Activated naive CD4-positive, alpha-beta T cell treated with Interleukin-2 at 50 U/mL for 16 hours (primary cell): ENCODE data around the gene NOP16.

Experiments used
- DNase-seq: peaks from one replicate; pipeline ENCODE4 v3.0.0-alpha.2; 2020

The NOP16 gene

DNA sequence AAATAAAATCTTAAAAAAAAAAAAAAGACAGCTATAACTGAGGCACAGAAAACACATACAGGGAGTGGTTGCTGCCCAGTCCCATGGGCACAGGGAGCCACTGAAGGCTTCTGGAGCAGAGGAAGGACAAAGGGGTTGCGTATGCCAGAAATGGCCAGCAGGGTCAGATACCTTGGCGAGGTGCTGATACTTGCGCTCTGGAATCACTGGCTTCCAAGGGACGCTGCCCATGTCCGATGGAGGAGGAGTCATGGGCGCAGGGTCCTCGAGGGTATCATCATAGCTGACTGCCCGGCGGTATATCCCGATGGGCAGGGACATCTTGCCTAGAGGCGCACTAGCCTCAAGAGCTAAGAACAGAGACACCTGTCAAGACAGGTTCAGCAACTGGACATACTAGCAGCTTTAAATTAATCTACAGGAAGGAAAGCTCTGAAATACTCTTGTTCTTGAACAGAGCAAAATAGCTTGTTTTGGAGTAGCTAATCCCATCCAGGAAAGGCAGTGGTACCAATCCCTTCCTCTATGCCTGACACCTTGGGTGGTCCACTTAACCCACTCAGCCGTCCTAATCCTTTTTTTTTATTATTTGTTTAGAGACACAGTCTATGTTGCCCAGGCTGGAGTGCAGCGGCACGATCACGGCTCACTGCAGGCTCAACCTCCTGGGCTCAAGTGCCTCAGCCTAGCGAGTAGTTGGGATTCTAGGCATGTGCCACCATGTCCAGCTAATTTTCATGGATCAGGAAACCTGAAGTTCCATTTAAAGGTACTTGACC is 32.8 kb downstream of the NOP16 start:
- DNase-seq, result no peak

DNA sequence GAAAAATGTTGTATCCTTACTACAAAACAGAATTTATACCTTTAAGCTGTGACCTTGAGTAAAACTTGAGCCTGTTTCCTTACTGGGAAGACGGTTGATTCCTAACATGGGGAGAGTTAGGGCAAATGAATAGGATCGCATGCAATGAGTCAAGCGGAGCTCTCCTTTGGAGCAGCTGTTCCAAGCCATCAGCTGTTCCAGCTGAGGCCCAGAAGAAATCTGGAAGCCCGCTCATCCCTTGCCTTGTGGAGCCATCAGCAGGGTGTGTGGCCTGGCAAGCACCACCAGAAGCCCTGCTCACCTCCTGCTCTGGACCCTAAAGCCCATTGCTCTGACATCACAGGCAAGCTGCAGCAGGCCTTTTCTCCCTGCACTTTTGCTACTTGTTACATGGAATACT is 34.9 kb downstream of the NOP16 start:
- DNase-seq, result no peak

DNA sequence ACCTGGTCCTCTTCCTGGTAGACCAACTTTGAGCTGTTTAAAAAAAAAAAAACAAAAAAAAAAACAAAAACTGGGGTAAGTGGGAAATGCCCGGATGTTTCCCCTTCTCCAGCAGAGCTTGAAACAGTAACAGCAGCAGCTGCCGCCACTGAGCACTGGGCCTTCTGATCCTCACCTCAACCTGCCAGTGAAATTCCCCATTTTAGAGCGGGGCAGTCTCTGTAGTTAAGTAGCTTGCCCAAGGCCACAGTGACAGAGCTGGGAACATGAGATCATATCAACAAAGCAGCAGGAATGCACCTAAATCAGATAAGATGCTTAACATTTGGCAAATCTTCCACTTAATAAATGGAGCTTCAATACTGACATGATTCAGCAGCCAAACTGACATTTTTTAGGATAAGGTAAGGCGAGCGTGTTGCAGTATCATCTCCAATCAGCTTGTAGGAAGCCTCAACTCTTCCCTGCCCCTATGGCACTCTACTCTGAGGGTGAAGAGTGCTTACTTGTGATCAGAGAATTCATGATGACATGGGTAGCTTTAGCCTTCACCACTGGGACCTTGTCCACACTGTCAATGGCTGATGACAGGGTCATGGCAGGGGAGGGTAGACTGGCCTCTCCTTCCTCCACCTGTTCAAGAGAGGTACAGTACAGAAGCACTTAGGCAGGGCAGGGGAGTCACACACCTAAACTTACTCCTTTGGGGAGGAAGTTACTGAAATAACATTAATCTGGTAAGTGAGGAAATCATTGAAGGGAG is 36.1 kb downstream of the NOP16 start:
- DNase-seq, result no peak

DNA sequence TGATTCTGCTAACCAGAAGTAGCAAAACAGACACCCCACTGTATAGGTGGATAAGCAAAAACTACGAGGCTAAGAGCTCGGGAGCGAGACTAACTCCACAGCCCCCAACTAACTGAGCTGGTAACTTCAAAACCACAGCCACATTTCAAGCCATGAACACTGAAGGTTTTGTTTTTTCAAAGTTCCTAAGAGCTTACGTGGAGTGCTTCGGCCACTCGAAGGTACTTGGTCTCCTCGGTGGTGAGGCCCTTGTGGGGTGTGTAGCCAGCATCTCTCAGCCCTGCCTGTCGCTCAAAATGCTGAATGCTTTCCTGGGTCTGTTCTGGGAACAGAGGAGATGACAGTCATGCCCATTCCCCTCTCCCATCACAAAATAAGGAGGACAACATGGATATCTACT is 38.0 kb downstream of the NOP16 start:
- DNase-seq, result no peak

DNA sequence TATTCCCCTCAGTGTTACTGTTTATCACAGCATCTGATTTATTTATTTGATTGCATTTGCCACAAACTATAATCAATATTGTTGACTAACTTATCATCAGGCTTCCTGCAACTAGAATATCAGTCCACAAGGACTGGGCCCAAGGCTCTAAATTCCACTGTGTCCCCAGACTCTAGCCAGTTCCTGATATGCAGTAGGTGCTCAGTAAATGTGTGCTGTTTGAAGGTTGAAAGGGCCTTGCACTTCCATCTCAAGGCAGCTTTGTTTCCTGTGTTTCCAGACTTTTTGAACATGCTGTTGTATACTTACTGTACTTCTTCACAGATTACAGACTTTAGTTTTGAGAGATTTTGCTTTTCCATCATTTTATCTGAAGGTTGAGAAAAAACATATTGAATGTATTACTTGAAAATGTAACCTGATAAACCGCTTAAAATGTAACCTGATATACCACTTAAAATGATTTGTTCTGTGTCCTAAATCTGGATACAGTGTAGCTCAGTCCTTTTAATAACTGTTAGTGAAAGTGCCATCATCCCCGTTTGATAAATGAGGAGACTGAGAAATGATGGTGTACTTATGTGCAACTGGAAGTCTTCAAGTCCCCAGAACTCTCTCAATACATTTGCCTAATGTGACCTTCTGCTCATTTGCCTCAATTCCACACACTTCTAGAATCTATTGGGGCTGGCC is 45.5 kb downstream of the NOP16 start:
- no peak for DNase-seq

DNA sequence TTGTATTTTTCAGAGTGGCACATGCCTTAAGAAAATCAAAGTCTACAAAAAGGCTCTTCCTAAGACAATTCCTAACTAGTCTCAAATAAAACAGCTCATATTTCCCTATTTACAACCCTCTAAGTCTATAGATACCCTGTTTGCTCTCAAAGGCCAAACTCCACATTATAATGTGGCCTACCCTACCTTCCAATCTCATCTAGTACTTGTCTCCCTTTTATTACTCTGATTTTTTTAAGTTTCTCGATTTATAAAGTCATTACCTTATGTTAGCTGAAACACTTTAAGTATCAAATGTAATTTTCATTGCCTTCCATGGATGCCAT is 46.3 kb downstream of the NOP16 start:
- DNase-seq, result no peak

DNA sequence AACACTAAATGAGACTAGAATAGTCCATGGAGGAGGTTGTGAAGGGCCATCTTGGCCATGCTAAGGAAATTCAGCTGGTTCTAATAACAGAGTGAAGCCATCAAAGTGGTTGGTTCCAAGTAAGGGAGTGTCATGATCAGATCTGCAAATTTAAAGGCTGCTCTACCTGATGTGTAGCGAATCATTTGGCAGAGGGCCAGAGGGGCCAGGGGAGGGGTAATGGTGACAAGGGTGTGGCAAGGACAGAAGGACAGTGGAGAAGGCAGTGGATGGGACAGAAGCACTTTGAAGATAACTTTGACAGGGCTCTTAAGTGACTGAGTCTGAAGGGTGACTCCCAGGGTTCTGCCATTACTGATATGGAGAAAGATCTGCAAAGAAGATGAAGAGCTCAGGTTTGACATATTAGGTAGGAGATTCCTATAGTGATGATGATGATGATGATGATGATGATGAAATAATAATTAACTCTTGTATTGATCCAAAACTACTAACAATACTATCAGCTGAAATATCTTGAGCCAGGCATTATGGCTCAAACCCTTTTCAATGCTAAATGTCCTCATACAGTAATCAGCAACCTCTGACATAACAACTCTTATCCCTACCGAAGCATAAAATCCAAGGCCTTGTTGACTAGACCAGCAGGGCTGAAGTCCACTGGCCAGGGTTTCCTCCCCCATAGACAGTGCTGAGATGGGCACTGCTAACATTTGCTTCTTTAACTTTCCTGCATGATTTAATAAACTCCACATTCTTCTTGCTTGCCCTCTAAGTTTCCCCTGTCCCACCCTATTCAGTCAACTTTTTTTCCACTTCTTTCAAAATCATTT is 46.9 kb downstream of the NOP16 start:
- no peak for DNase-seq

DNA sequence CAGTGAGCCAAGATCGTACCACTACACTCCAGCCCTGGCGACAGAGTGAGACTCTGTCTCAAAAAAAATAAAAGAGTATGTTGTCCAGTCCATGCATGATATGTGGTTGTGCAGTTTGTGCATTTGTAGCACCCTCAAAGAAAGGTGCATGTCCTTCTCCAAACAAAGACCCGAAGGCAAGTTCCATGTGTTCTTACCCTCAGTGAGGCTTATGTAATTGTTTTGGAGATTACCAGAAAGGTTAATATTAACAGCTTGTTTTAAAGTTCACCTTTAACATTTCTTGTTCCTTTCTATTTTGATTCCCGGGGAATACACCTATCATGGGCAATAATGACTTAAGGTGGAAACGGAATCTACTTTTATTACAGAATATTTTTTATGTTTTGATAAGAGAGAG is 49.1 kb downstream of the NOP16 start:
- DNase-seq, result no peak

DNA sequence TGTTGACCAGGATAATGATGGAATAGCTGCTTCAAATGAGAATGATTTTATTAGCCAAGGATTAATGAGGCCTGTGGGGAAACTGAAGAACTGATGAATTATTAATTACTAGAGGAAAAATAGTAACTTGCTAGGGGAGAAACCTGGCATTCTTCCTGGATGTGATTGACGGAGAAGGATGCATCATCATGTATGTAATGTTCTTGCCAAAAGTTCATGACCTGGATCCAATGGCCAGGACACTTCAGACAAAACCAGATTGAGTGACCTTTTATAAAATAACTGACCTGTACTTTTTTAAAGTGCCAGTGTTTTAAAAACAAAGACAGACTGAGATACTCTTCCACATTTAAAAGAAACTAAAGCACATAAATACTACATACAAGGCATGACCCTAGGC is 50.5 kb downstream of the NOP16 start:
- no peak for DNase-seq

DNA sequence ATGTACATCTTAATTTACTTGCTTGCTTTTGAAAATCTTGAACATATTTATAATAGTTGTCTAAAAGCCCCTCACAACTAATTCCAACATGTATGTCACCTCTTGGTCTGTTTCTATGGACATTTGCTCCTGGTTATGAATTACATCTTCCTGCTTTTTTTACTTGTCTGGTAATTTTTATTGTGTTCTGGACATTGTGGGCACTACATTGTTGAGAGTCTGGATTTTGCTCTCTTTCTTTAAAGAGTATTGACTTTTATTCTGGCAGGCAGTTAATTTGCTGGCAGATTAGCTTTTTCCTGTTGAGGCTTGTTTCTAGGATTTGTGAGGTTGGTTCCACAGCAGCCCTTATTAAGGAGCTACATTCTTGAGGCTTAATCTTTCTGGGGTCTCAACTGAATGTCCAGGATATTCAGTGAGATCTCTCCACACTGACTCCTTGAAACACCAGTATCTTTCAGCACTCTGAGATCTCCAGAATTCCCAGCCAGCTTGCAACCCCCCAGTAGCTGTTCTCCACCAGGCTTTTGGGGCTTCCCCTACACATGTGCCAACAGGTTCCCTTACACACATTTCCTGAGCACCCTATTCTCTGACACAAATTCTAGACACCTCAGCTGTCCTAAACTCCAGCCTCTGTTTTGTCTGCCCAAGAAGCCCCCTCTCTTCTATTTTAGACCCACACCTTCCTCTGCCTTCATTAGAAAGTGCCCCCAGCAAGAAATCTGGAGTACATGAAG is 54.2 kb downstream of the NOP16 start:
- DNase-seq, result no peak
